Measurements from ENCODE around the gene UNC13C.

GRCh38 chr15:53984221-53984620 is 6.0 kb downstream of the UNC13C start:
- TF ChIP-seq CTCF (IDR thresholded peaks at IDR 0.05 in 2 of 3, conservative IDR thresholded peaks at IDR 0.05 in 1 of 3; ENCODE audit: borderline replicate concordance in 1 of 3, insufficient read depth in 1 of 3, low read depth in 2 of 3, low read length in 2 of 3) (no peak), RAD21 (IDR thresholded peaks at IDR 0.05; ENCODE audit: low read depth) (no peak), POLR2A (IDR thresholded peaks at IDR 0.05; ENCODE audit: borderline replicate concordance, extremely low read depth, insufficient read depth, insufficient read length) (no peak), POLR2AphosphoS5 (IDR thresholded peaks at IDR 0.05; ENCODE audit: low read depth, low read length) (no peak), EZH2 (IDR thresholded peaks at IDR 0.05) (no peak)

All from HCT116 (cell line).